HT-29 (cell line): Measurements from ENCODE around the gene CIDEA. TPM values are rescaled to one million over a fixed set of nuclear protein-coding genes. Genes with fewer than 3 reads are reported as not detected.

Experiments used
- DNase-seq: peaks from one replicate; pipeline ENCODE4 v3.0.0-alpha.2; 2015; ENCODE audit warnings: low spot score
- total RNA-seq: library from RNA; depleted of rRNA; stranded (reverse); fragments of >200 nt; shearing (Covaris generic); gene quantifications from 2 replicates; pipeline ENCODE4 v1.2.3, GENCODE V29; 2014

CIDEA gene
- total RNA-seq, 1 experiment from 2014 or later = not detected

DNA sequence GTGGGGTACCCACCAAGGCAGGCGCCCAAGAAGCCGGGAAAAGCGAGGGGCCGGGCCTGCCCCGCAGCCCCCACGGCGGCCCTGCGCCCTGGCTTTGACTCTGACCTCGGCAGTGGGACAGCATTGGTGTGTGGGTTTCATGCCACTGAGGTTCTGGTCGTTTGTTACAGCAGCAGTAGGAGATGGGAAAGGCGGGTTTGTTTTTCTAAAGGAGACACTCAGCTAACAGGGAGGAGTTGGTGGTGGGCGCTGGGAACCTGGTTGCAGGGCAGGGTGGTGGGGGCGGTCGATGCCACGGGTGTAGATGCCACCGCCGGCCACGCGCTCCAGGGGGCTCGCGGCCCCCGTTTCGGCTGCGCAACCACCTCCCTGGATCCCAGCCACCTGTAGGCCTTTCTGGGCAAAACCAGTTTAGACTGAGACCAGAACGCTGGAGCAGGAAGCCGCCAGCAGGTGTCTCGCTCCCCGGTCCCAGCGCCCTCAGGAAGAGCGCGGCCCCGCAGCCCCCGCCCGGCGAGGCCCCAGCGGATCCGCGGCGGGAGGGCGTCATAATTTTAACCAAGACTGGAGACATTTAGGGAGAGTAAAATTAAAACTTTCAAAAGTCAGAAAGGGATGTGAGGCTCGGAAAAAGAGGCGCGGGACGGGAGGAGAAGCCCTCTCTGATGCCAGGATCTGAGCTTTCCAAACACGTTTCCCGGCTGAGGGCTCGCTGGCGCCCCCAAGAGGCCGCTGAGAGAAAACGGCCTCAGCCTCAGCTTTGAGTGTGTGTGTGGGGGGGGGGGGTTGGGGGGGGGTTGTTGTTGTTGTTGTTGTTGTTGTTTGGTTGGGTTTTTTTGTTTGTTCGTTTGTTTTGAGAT, 17.4 kb downstream of the CIDEA start:
- peak; percentile 94 for DNase-seq

DNA sequence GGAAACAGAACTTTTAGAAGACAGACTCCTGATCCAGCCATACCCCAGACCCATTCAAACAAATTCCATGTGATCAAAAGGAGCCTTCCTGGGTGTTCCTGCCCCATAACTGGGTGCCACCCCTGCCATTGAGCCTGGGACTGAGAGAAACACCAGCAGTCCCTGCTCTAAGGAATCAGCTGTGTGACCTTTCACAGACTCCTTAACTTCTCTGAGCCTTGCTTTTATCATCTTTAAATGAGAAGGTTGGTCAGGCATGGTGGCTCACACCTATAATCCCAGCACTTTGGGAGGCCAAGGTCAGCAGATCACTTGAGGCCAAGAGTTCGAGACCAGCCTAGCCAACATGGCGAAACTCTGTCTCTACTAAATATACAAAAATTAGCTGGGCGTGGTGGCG, 20.6 kb downstream of the CIDEA start:
- no peak for DNase-seq

DNA sequence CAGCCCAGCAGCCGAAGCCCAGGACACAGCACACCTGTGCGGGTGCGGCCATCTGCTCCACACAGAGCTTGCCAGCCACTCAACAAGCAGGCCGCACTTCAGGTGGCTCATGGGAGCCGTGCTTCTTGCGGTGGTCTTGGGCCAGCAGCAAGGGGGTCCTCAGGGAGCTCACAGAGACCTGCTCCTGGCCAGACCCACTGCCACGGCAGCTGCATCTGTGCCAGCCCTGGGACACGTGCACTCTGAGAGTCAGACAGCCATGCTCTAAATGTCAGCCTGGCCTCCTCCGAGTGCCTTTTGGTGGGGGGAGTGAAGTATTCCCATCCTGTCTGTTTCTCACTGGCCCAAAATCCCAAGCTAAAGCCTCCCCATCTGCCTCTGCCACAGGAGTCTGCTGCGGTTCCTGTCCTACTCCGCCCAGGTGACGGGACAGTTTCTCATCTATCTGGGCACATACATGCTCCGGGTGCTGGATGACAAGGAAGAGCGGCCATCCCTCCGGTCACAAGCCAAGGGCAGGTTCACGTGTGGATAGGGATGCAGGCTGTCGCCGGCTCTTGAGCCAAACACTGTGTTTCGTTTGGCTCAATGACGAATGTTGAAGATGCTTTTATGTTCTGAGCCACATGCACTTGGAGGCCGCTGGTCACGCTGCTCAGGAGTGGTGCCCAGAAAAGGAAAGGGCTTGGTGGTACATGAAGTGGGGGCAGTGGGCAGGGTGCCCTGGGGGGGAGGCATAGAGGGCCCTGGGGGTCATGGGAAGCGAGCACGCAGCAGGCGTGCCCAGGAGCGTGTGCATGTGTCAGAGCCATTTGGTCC, 22.8 kb downstream of the CIDEA start:
- no peak for DNase-seq

- no peak for DNase-seq
Observed at GRCh38 chr18:12278215-12278671, 24.1 kb downstream of the CIDEA start.

GRCh38 chr18:12278741-12279682, 24.9 kb downstream of the CIDEA start:
- DNase-seq = no peak

- DNase-seq = no peak
Observed at GRCh38 chr18:12279781-12280531, 25.8 kb downstream of the CIDEA start.

- no peak for DNase-seq
Observed at GRCh38 chr18:12281861-12282260, 27.7 kb downstream of the CIDEA start.

- no peak for DNase-seq
Observed at GRCh38 chr18:12282442-12283039, 28.4 kb downstream of the CIDEA start.

- no peak for DNase-seq
Observed at GRCh38 chr18:12283256-12283655, 29.1 kb downstream of the CIDEA start.

GRCh38 chr18:12283666-12284065, 29.5 kb downstream of the CIDEA start:
- no peak for DNase-seq

DNA sequence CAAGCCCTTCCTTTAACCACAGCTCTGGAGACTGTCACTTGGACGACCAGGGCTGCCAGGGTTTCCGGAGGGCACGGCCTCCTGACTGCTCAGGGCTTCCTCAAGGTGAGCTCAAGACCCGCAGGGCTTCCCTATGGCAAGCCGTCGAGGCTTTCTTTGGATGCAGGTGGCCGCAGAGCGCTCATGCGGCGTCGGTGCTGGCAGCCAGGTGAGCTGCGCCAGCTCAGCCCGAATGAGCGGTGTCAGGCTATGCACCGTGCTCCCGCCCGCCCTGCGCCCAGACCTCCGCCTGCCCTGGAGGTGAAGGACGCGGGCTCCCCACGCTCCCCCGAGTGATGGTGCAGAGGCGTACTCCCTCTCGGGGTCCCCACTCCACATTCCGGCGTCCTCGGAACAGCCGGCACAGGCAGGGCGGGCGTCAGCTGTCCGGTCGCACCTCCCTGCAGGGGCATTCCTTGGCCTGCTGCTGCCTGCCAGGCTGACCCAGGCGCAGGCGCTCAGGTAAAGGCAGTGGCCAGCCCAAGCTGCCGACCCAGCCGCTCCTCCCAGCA, 33.0 kb downstream of the CIDEA start:
- peak; percentile 55 for DNase-seq

GRCh38 chr18:12287684-12288402, 33.7 kb downstream of the CIDEA start:
- DNase-seq = peak; percentile 93

GRCh38 chr18:12288403-12288755, 34.2 kb downstream of the CIDEA start:
- DNase-seq = peak; percentile 39

GRCh38 chr18:12290086-12290485, 35.9 kb downstream of the CIDEA start:
- DNase-seq = no peak

GRCh38 chr18:12291161-12291560, 37.0 kb downstream of the CIDEA start:
- DNase-seq = no peak

DNA sequence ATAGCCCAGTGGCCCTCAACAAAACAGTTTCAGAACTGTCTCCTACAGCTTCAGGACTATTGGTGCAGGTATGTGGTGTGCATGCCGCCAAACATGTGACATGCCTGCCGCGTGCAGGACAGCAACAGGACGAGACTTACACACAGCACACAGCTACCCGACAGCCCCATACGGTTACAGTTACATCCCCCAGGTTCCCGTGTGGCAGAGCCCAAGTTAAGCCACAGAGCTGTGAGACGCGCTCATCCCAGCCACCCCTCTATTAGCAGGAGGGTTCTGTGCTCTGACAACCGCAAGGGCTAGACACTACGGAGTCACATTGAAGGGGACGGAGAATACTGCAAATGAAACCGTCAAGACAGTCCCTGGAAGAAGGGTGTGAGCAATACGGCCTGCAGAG, 37.5 kb downstream of the CIDEA start:
- DNase-seq = no peak

- DNase-seq = no peak
Observed at GRCh38 chr18:12293831-12294230, 39.7 kb downstream of the CIDEA start.

DNA sequence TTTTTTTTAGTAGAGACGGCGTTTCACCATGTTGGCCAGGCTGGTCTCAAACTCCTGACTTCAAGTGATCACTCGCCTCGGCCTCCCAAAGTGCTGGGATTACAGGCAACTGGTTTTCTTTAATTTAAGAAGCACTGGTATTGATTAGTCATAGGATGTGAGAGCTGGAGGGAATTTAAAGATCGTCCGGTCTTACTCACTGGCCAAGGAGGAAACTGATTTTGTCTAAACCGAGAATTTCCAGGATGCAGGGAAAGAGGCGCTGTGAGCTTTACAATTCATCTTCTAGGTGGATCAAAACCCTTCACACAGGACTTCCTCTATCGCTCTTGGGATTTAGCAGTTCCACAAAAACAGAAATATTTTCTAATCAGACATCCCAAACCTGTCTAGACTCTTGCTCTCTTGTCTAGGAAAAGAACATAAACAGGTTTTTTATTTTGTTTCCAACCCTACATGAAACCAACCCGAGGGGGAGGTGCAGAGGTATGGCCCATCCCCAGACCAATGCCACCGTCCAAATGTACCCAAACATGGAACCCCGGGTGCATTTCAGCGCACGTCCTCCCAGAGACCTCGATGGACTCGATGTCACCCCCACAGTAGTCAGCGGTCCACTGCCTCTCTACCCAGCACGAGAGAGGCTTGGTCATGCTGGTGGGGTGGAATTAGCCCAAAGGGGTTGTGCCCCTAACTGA, 41.4 kb downstream of the CIDEA start:
- DNase-seq = no peak

DNA sequence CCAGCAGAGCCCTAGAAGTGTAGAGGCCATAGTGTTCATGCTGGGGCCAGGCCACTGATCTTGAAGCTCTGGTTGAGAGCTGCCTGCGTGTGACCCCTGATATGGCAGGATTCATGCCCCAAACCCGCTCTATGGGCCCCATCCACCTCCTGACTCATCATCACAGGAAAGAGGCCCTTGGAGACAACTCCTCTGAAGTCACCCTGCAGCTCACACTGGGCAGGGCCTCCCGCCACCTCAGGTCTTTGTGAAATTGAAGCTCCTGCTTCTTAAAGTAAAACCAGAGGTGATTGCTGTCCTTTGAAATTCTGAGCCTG, 41.9 kb downstream of the CIDEA start:
- no peak for DNase-seq
